GM15510 (cell line): ENCODE data around the gene ORM1.

Experiments used
- POLR2A ChIP-seq: IDR thresholded peaks from 3 replicates; pipeline ENCODE4 v1.6.1; 2011; ENCODE audit warnings: borderline replicate concordance; ENCODE audit not compliant: insufficient read length; ENCODE audit errors: extremely low read depth

Gene ORM1

DNA sequence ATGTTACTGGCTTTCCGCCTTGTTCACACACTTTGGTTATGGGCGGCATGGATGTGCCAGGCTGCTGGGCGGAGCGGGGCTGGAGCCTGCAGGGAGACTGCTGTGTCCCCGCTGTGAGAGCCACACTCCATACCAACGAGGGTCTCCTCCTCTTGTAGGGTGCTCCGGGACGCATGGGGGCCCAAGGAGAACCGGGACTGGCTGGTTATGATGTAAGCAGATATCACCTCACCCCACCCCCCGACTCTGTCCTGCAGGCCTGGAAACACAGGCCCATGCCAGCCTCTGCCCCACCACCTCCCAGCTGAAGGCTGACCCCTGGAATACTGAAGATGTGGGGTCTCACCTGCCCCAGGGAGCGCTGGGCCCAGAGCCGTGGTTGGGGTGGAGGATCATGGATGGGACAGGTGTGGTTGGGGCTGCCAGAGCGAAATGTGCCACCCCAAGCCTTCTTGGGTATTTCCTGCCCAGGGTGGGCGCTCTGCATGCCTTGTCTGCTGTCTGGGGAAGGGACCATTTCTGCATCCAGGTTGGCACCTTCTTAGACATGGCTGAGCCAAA, 39.3 kb upstream of the ORM1 start:
- no peak for TF ChIP-seq POLR2A

DNA sequence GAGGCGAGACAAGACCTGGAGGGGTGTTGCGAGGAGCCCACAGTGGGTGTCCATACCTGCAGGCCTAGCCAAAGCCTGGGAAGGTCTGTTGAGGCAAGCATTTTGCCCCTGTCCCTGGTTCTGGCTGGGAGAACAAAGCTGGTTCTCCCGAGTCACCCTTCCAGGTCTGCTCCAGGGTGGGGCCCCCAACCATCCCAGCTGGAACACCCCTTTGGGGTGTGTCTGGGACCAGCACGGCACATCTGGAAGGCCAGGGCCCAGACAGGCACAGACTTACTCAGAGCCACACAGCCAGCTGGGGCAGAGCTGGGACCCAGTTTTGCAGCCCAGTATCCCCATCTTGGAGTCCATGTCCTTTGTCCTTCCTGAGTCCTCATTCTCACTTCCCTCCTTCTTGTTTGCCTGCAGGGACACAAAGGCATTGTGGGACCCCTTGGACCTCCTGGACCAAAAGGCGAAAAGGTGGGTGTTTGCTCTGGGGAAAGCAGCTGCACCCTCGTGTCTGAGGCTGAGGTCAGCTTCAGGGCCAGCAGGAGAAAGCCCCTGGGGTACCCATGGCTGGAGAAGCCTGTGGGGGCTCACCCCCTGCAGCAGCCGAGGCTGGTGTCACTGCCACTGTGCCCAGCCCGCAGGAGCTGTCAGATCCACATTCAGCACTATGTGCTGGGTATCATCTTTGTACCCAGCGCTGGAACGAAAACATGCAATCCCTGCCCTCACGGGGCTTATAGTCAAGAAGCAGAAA, 38.4 kb upstream of the ORM1 start:
- no peak for TF ChIP-seq POLR2A

GRCh38 chr9:114285166-114285867, 37.6 kb upstream of the ORM1 start:
- no peak for TF ChIP-seq POLR2A

- TF ChIP-seq POLR2A: no peak
These were observed 36.7 kb upstream of the ORM1 start for GRCh38 chr9:114286146-114286679.

- no peak for TF ChIP-seq POLR2A
These were observed 35.7 kb upstream of the ORM1 start for GRCh38 chr9:114287001-114287762.

DNA sequence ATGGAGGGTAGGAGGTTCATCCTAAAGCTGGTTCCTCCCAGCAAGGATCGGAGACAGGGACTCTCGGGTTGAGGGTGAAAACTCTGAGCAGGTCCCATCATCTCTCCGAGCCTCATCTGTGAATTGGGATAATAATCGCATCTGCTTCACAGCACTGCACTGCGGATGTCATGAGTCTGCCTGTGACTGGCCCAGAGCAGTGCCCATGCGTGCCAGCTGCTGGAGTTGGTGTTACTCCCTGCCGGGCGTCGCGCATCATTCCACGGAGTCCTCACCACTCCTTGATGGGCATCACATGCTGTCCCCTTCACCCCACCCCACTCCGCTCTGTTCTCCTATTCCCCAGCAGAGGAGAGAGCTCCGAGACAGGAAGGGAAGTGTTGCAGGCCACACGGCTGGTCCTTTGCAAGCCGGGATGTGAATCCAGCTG, 35.1 kb upstream of the ORM1 start:
- TF ChIP-seq POLR2A: no peak

- no peak for TF ChIP-seq POLR2A
These were observed 34.5 kb upstream of the ORM1 start for GRCh38 chr9:114288193-114289091.

- TF ChIP-seq POLR2A: no peak
These were observed 33.8 kb upstream of the ORM1 start for GRCh38 chr9:114289106-114289505.

DNA sequence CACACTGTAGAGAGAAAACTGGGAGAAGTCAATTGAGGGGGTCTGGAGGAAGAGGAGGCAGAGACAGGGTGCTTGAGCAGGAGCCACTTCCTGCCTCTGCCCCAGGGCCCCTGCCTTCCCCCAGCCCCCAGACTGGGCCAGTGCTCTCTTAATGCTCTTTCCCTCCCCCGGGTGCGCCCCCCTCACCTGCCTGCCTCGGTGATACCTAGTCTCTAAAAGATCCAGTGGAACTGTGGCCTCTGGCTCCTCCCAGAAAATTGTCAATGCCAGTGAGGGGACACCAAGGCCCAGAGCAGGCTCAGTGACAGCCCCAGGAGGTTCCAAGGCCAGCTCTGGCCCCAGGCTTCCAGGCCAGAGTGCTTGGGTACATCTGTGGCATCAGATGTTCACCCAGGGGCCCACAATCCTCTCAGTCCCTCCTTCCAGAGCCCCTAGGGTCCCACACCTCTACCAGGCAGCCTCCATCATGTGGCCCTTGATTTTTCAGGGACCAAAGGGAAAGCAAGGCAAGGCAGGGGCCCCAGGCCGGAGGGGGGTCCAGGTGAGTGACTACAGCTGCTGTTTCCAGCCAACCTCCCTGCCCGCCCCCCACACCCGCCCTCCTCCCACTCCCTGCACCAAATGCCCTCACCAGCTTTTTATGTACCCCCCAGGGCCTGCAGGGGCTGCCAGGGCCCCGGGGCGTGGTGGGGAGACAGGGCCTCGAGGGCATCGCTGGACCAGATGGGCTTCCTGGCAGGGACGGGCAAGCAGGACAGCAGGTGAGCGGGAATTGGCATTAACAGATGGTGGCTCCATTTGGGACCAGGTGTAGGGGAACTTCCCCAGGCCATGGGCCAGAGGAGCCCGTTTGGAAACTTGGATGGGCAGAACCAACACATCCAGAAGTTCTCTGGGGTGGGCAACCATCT, 33.1 kb upstream of the ORM1 start:
- no peak for TF ChIP-seq POLR2A

DNA sequence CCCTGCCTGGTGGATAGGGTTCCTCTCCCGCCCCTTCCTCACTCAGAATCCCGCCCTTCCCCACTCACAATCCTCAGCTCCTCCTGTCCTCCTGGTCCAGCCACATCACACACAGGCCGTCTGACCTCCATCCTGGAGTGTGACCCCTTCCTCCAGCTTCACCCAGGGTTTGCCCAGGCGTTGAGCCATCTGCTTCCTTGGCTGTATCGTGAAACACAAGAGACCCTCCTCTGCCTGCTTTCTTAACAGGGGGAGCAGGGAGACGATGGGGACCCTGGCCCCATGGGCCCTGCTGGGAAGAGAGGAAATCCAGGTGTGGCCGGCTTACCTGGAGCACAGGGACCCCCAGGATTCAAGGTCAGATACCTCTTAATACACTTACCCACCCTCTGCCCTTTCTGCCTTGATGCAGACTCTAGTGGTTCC, 32.3 kb upstream of the ORM1 start:
- TF ChIP-seq POLR2A: no peak

GRCh38 chr9:114291064-114291474, 31.8 kb upstream of the ORM1 start:
- no peak for TF ChIP-seq POLR2A

GRCh38 chr9:114291886-114292590, 30.9 kb upstream of the ORM1 start:
- no peak for TF ChIP-seq POLR2A

DNA sequence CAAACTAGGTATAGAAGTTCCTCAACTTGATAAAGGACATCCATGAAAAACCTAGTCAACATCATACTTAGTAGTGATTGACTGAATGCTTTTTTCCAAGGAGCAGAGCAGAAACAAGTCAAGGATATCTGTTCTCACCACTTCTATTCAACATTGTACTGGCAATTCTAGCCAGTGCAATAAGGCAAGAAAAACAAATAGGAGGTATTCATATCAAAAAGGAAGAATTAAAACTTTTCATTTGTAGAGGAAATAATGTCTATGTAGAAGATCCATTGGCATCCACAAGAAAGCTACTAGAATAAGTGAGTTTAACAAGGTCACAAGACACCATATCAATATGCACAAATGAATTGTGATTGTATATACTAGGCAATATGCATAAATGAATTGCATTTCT, 28.2 kb upstream of the ORM1 start:
- TF ChIP-seq POLR2A: no peak

- TF ChIP-seq POLR2A: no peak
These were observed 26.6 kb upstream of the ORM1 start for GRCh38 chr9:114296338-114296737.
